ENCODE data around the gene CX3CL1.

CX3CL1 gene

GRCh38 chr16:57357330-57358085, 14.8 kb upstream of the CX3CL1 start:
- H3K27me3 ChIP-seq (ENCODE audit: insufficient read depth, poor library complexity, severe bottlenecking) = no peaks in the 10 kb centered on the region
- peak overlapping the region; percentile 61 for H3K27ac ChIP-seq (replicated peaks)
- peak; percentile 25; the same call in 1 of the 2 replicates for TF ChIP-seq POLR2AphosphoS5 (IDR thresholded peaks at IDR 0.05; ENCODE audit: low read depth)
- no peak for TF ChIP-seq GABPA (IDR thresholded peaks at IDR 0.05; ENCODE audit: low read depth)
- TF ChIP-seq CTCF (IDR thresholded peaks at IDR 0.05; ENCODE audit: insufficient read depth, low read length) = no peak
- no peak for TF ChIP-seq REST (IDR thresholded peaks at IDR 0.05; ENCODE audit: insufficient replicate concordance, low read depth)
- peak; percentile 96 for TF ChIP-seq SPI1 (IDR thresholded peaks at IDR 0.05; ENCODE audit: borderline replicate concordance, low read depth)
- peak in 1 of 2 experiments; percentile 83 for DNase-seq (ENCODE audit: low read depth in 1 of 2, low spot score in 1 of 2)
- no peak overlapping the region for H3K4me3 ChIP-seq (replicated peaks; ENCODE audit: insufficient read depth, low read length)

- H3K27me3 ChIP-seq (ENCODE audit: insufficient read depth, poor library complexity, severe bottlenecking) = no peaks in the 10 kb centered on the region
- H3K27ac ChIP-seq (replicated peaks) = peak overlapping the region; percentile 61
- H3K4me3 ChIP-seq (replicated peaks; ENCODE audit: insufficient read depth, low read length) = no peak overlapping the region
- DNase-seq (ENCODE audit: low read depth in 1 of 2, low spot score in 1 of 2) = no peak
- TF ChIP-seq REST (IDR thresholded peaks at IDR 0.05; ENCODE audit: insufficient replicate concordance, low read depth) (no peak), SPI1 (IDR thresholded peaks at IDR 0.05; ENCODE audit: borderline replicate concordance, low read depth) (no peak), CTCF (IDR thresholded peaks at IDR 0.05; ENCODE audit: insufficient read depth, low read length) (no peak), GABPA (IDR thresholded peaks at IDR 0.05; ENCODE audit: low read depth) (no peak), POLR2AphosphoS5 (IDR thresholded peaks at IDR 0.05; ENCODE audit: low read depth) (no peak)
These were observed 14.2 kb upstream of the CX3CL1 start for GRCh38 chr16:57358086-57358420.

- Histone ChIP-seq H3K27ac (replicated peaks) (peak within 1 kb of the TSS; percentile 61), H3K4me3 (replicated peaks; ENCODE audit: insufficient read depth, low read length) (no peak within 1 kb of the TSS), H3K27me3 (ENCODE audit: insufficient read depth, poor library complexity, severe bottlenecking) (no peaks in the 10 kb centered on the region)
- TF ChIP-seq SPI1 (IDR thresholded peaks at IDR 0.05; ENCODE audit: borderline replicate concordance, low read depth) (peak; percentile 68), POLR2AphosphoS5 (IDR thresholded peaks at IDR 0.05; ENCODE audit: low read depth) (no peak)
- DNase-seq (ENCODE audit: low read depth in 1 of 2, low spot score in 1 of 2) = peak in 1 of 2 experiments; percentile 73
These were observed 13.7 kb upstream of the CX3CL1 start, which contains the start of gene CCL22 for GRCh38 chr16:57358527-57359095. Gene CCL22, plus strand, starts transcription at chr16:57358783. Its CDS starts 34 bp downstream, at chr16:57358817.

GRCh38 chr16:57360321-57360935, 11.9 kb upstream of the CX3CL1 start:
- no peak for DNase-seq (ENCODE audit: low read depth in 1 of 2, low spot score in 1 of 2)
- no peak for TF ChIP-seq REST (IDR thresholded peaks at IDR 0.05; ENCODE audit: insufficient replicate concordance, low read depth)
- TF ChIP-seq SPI1 (IDR thresholded peaks at IDR 0.05; ENCODE audit: borderline replicate concordance, low read depth) = no peak
- TF ChIP-seq GABPA (IDR thresholded peaks at IDR 0.05; ENCODE audit: low read depth) = no peak
- no peak for TF ChIP-seq CTCF (IDR thresholded peaks at IDR 0.05; ENCODE audit: insufficient read depth, low read length)
- no peak for TF ChIP-seq POLR2AphosphoS5 (IDR thresholded peaks at IDR 0.05; ENCODE audit: low read depth)
- H3K27ac ChIP-seq (replicated peaks) = no peak overlapping the region
- no peak overlapping the region for H3K4me3 ChIP-seq (replicated peaks; ENCODE audit: insufficient read depth, low read length)
- peaks cover 3% of the 10 kb centered on the region for H3K27me3 ChIP-seq (ENCODE audit: insufficient read depth, poor library complexity, severe bottlenecking)
